Jurkat, Clone E6-1 (cell line): ENCODE measurements around the gene CFAP73.

ENCODE experiments used
- DNase-seq: peaks from one replicate; pipeline ENCODE4 v3.0.0-alpha.2; 2011; ENCODE audit warnings: low read depth, low spot score
- H3K4me3 ChIP-seq: 2 replicates; pipeline ENCODE4 v1.5.1; 2011; ENCODE audit warnings: mild to moderate bottlenecking, low read length, control low read depth, moderate library complexity

The CFAP73 gene

GRCh38 chr12:113158439-113159203 is 9.1 kb downstream of the CFAP73 start:
- DNase-seq, result no peak
- no peak overlapping the region for H3K4me3 ChIP-seq

GRCh38 chr12:113159937-113160336 is 10.4 kb downstream of the CFAP73 start:
- no peak for DNase-seq
- no peak overlapping the region for H3K4me3 ChIP-seq

GRCh38 chr12:113161415-113162016 is 12.0 kb downstream of the CFAP73 start:
- H3K4me3 ChIP-seq, result no peak overlapping the region
- peak; percentile 73 for DNase-seq

GRCh38 chr12:113162102-113163029 is 12.8 kb downstream of the CFAP73 start:
- no peak for DNase-seq
- no peak overlapping the region for H3K4me3 ChIP-seq

GRCh38 chr12:113163030-113163360 is 13.5 kb downstream of the CFAP73 start:
- no peak for DNase-seq
- H3K4me3 ChIP-seq, result no peak overlapping the region

GRCh38 chr12:113164014-113164413 is 14.5 kb downstream of the CFAP73 start:
- no peak for DNase-seq
- no peak overlapping the region for H3K4me3 ChIP-seq

- DNase-seq, result no peak
Measured at GRCh38 chr12:113165521-113166450, 16.3 kb downstream of the CFAP73 start.

GRCh38 chr12:113167868-113168267 is 18.3 kb downstream of the CFAP73 start:
- no peak overlapping the region for H3K4me3 ChIP-seq
- DNase-seq, result no peak

More at GRCh38 chr12:113165521-113166450, 16.3 kb downstream of the CFAP73 start:
- no peak overlapping the region for H3K4me3 ChIP-seq

GRCh38 chr12:113169697-113170096 is 20.2 kb downstream of the CFAP73 start:
- no peak for DNase-seq
- no peak overlapping the region for H3K4me3 ChIP-seq

- no peak for DNase-seq
- H3K4me3 ChIP-seq, result no peak overlapping the region
Measured at GRCh38 chr12:113170457-113170856, 20.9 kb downstream of the CFAP73 start.

GRCh38 chr12:113170926-113171325 is 21.4 kb downstream of the CFAP73 start:
- no peak for DNase-seq
- no peak overlapping the region for H3K4me3 ChIP-seq

- DNase-seq, result no peak
- no peak overlapping the region for H3K4me3 ChIP-seq
Measured at GRCh38 chr12:113171543-113171942, 22.0 kb downstream of the CFAP73 start.

GRCh38 chr12:113172185-113172584 is 22.7 kb downstream of the CFAP73 start:
- DNase-seq, result no peak
- no peak overlapping the region for H3K4me3 ChIP-seq

- H3K4me3 ChIP-seq, result no peak overlapping the region
- no peak for DNase-seq
Measured at GRCh38 chr12:113173081-113173698, 23.7 kb downstream of the CFAP73 start.

- no peak overlapping the region for H3K4me3 ChIP-seq
- DNase-seq, result peak; percentile 33
Measured at GRCh38 chr12:113174461-113175384, 25.2 kb downstream of the CFAP73 start.

GRCh38 chr12:113179023-113179422 is 29.5 kb downstream of the CFAP73 start:
- no peak overlapping the region for H3K4me3 ChIP-seq

GRCh38 chr12:113180333-113180732 is 30.8 kb downstream of the CFAP73 start:
- H3K4me3 ChIP-seq, result no peak overlapping the region
- DNase-seq, result no peak

More at GRCh38 chr12:113179023-113179422, 29.5 kb downstream of the CFAP73 start:
- DNase-seq, result no peak
